ENCODE results near the gene LIME1.

The LIME1 gene, protein sequence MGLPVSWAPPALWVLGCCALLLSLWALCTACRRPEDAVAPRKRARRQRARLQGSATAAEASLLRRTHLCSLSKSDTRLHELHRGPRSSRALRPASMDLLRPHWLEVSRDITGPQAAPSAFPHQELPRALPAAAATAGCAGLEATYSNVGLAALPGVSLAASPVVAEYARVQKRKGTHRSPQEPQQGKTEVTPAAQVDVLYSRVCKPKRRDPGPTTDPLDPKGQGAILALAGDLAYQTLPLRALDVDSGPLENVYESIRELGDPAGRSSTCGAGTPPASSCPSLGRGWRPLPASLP

DNA sequence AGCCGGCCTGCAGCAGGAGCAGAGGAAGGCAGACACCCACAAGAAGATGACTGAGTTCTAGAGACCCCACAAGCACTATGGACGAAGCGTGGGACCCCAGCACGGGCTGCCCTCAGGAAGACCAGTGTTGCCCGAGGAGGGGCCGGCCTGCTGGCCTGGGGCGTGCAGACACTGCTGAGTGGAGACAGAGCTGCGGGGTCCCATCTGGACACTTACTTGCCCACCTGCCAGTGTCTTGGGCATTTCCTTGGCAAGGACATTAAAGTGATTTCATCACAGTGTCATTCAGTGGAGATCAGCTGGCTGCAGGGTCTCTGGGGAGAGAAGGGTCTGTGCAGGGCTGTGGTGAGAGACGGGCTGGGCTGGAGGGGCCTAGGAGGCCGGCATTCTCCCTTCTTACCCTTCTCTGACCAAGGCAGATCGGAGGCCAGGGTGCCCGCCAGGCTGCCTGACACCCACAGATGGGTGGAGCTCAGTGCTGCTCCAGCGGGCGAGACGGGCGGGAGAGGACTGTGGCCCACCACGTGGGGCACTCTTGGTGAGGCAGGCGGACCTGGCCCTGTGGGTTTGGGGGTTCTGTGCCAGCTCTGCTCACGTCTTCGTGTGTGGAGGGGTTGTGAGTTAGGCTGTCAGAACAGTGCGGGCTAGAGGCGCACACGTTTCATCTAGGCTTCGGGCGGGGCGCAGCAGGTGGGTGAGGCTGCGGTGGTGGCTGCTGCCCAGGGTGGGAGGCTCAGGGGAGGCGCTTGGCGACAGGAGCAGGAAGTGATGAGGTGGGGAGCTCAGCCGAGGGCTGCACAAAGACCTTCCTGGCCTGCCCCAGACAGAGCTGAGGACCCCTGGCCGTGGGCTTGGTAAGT lies at the start of gene LIME1:
Gene LIME1 (plus strand): TSS at position 806 of the 860 bp plus-strand sequence. CDS start 886 bp downstream, outside the sequence.
- TF ChIP-seq, protein P1, sequence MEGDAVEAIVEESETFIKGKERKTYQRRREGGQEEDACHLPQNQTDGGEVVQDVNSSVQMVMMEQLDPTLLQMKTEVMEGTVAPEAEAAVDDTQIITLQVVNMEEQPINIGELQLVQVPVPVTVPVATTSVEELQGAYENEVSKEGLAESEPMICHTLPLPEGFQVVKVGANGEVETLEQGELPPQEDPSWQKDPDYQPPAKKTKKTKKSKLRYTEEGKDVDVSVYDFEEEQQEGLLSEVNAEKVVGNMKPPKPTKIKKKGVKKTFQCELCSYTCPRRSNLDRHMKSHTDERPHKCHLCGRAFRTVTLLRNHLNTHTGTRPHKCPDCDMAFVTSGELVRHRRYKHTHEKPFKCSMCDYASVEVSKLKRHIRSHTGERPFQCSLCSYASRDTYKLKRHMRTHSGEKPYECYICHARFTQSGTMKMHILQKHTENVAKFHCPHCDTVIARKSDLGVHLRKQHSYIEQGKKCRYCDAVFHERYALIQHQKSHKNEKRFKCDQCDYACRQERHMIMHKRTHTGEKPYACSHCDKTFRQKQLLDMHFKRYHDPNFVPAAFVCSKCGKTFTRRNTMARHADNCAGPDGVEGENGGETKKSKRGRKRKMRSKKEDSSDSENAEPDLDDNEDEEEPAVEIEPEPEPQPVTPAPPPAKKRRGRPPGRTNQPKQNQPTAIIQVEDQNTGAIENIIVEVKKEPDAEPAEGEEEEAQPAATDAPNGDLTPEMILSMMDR (IDR thresholded peaks at IDR 0.05; ENCODE audit: borderline replicate concordance, insufficient read depth, low read depth, low read length): no peak
- H3K4me3 ChIP-seq (ENCODE audit: low read depth, low read length): peak within 1 kb of the TSS; percentile 61

DNA sequence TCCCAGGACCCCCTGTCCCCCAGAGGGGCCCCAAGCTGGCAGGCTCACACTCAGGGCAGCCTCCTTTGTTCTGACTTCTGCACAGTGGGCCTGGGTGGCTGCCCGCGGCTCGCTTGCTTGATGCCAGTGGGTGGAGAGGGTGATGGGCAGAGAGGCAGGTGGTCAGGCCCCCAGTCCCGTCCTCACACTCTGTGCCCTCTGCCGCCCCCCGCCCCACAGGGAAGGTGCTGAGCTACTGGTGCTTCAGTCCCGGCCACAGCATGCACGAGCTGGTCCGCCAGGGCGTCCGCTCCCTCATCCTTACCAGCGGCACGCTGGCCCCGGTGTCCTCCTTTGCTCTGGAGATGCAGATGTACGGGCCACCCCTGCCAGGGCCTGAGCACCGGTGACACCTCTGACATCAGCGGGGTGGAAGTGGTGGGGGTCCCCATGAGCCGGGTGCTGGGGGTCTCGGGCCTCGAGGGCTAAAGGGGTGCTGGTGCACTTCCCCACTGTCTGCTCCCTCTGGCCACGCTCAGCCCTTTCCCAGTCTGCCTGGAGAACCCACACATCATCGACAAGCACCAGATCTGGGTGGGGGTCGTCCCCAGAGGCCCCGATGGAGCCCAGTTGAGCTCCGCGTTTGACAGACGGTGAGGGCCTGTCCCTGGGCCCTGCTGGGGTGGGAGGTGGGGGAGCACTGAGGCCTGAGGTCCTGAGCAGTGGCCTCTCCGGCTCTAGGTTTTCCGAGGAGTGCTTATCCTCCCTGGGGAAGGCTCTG lies 48.9 kb upstream of the LIME1 start:
- H3K4me3 ChIP-seq (ENCODE audit: low read depth, low read length): no peak overlapping the region
- TF ChIP-seq, protein P1 (IDR thresholded peaks at IDR 0.05; ENCODE audit: borderline replicate concordance, insufficient read depth, low read depth, low read length): no peak

DNA sequence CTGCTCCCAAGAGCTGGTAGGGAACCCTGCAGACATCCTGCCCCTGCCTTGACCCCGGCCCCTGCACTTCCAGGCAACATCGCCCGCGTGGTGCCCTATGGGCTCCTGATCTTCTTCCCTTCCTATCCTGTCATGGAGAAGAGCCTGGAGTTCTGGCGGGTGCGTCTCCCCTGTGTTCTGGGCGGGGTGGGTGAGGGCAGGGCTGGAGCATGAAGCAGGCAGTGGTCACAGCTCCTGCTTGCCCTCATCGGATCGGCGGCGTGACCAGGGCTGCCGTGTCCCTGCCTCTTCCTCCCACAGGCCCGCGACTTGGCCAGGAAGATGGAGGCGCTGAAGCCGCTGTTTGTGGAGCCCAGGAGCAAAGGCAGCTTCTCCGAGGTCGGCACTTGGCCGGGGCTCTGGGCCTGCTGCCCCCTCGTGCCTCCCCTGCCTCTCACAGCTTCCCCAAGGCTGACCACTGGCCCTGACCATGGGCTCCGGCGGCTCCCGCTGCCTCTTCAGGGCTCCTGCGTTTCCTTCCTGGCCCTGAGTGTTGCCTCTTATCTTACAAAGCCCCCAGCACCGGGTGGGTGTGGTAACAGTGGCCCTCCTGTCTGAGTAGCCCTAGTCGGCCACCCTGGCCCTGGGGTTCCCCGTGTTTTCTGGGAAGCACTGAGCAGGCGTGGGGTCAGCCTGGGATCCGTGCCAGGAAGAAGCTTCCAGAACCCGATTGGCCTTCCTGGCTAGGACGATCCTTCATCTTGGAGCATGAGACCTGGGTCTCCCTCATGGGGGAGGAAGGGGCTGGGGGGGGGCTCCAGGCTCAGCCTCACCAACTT lies 48.0 kb upstream of the LIME1 start:
- no peak overlapping the region for H3K4me3 ChIP-seq (ENCODE audit: low read depth, low read length)
- TF ChIP-seq, protein P1 (IDR thresholded peaks at IDR 0.05; ENCODE audit: borderline replicate concordance, insufficient read depth, low read depth, low read length): no peak

DNA sequence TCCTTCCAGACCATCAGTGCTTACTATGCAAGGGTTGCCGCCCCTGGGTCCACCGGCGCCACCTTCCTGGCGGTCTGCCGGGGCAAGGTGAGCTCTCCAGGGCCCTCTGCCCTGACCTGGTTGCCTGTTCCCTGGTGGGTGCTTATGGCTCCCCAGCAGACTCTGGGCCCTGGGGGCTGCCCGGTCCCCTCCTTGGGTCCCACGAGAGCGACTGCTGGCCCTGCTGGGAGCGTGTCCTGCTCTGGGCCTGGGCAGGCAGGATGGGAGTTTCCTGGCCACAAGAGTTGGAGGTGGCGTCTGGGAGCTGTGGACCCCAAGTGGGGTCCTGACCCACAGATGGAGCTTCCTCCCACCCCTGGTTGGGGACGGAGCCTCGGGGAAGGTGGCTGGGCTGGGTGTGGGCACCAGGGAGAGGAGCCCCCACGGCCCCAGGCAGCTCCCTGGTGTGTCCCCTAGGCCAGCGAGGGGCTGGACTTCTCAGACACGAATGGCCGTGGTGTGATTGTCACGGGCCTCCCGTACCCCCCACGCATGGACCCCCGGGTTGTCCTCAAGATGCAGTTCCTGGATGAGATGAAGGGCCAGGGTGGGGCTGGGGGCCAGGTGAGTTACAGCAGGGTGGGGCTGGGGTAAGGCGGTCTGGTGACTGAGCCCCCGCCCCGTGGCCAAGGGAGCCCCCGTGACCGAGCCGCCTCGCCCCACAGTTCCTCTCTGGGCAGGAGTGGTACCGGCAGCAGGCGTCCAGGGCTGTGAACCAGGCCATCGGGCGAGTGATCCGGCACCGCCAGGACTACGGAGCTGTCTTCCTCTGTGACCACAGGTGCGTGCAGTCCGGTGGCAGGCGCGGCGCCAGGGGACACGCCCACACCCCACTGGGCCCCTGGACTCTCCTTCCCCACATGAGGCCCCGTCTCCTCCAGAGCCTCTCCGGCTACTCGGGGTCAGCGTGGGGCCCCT lies 47.1 kb upstream of the LIME1 start:
- TF ChIP-seq, protein P1 (IDR thresholded peaks at IDR 0.05; ENCODE audit: borderline replicate concordance, insufficient read depth, low read depth, low read length): no peak
- H3K4me3 ChIP-seq (ENCODE audit: low read depth, low read length): no peak overlapping the region

DNA sequence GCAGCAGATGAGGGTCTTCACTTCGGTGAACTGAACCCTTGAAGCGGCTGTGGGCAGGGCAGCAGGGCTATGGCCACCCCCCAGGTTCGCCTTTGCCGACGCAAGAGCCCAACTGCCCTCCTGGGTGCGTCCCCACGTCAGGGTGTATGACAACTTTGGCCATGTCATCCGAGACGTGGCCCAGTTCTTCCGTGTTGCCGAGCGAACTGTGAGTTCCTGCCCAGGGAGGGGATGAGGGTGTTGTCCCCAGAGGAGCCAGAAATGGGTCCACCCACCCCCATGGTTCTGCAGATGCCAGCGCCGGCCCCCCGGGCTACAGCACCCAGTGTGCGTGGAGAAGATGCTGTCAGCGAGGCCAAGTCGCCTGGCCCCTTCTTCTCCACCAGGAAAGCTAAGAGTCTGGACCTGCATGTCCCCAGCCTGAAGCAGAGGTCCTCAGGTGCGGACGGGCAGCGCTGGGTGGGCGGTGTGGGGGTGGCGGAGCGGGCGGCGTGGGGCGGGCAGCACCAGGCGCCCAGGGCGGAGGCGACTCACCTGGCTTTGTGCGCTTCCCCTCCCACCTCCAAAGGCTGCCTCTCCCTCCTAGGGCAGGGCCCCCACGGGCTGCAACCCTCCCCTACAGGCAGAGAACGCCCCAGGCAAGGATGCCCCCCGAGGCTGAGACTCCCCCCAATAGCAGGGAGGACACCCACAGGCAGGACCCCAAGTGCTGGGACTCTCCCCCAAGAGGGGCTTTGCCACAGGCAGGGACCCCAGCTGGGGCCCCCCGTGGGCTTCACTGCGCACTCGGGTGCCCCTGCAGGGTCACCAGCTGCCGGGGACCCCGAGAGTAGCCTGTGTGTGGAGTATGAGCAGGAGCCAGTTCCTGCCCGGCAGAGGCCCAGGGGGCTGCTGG lies 46.2 kb upstream of the LIME1 start:
- no peak overlapping the region for H3K4me3 ChIP-seq (ENCODE audit: low read depth, low read length)
- TF ChIP-seq, protein P1 (IDR thresholded peaks at IDR 0.05; ENCODE audit: borderline replicate concordance, insufficient read depth, low read depth, low read length): no peak

All from GM12875 (cell line).